Naive thymus-derived CD8-positive, alpha-beta T cell (primary cell): ENCODE data around the gene IRX5. TPM values are rescaled to one million over a fixed set of nuclear protein-coding genes. Genes with fewer than 3 reads are reported as not detected.
A peak's percentile ranks its signal among the peaks of the same experiment; 100 is the strongest.

ENCODE experiments used
- ATAC-seq, 2 donors: fragments of 150-1000 bp; cut with Tn5 transposase in 1 of 2; sonication (Bioruptor Pico), chemical (Tn5 transposase) in 1 of 2; 1 replicate in 1 of 2; 2 replicates in 1 of 2; pipeline ENCODE4 v1.10.0; 2021; ENCODE audit warnings: mild to moderate bottlenecking in 2 of 2, moderate library complexity in 2 of 2
- POLR2A ChIA-PET: fragments of 350-600 bp; sonication (Branson Sonifier 250); formaldehyde crosslinking; loops from one replicate; lab custom pipeline; 2021; ENCODE audit warnings: antibody characterized with exemption; lab: Charles Lee
- DNase-seq, 10 donors: peaks; one replicate each; pipeline versions ENCODE4 v3.0.0 to v3.0.0-alpha.2; 2020 to 2022
- H3K27ac Mint-ChIP-seq, 10 donors: one replicate each; pipeline ENCODE4 v1.8.0; 2020 to 2022; ENCODE audit warnings: mild to moderate bottlenecking in 10 of 10, mixed read lengths in 10 of 10, moderate library complexity in 4 of 10, inconsistent platforms in 1 of 10
- H3K27me3 Mint-ChIP-seq, 5 donors: one replicate each; pipeline ENCODE4 v1.8.0; 2021 to 2022; ENCODE audit warnings: mixed read lengths in 5 of 5
- H3K36me3 Mint-ChIP-seq, 3 donors: one replicate each; pipeline ENCODE4 v1.8.0; 2020 to 2022; ENCODE audit warnings: mixed read lengths in 3 of 3, mild to moderate bottlenecking in 2 of 3, inconsistent platforms in 1 of 3
- H3K4me1 Mint-ChIP-seq, 4 donors: one replicate each; pipeline ENCODE4 v1.8.0; 2021 to 2022; ENCODE audit warnings: mixed read lengths in 4 of 4
- H3K4me3 Mint-ChIP-seq, 10 donors: one replicate each; pipeline ENCODE4 v1.8.0; 2020 to 2022; ENCODE audit warnings: mild to moderate bottlenecking in 10 of 10, mixed read lengths in 10 of 10, moderate library complexity in 6 of 10, inconsistent platforms in 1 of 10
- H3K9me3 Mint-ChIP-seq, 9 donors: one replicate each; pipeline ENCODE4 v1.8.0; 2020 to 2022; ENCODE audit warnings: mixed read lengths in 9 of 9, mild to moderate bottlenecking in 3 of 9, inconsistent platforms in 1 of 9, moderate library complexity in 1 of 9
- polyA plus RNA-seq, 3 donors: library from polyadenylated mRNA; unstranded; fragments of 300-500 nt; fragmentation: Illumina TruSeq; gene quantifications; one replicate each; pipeline ENCODE4 v1.2.3, GENCODE V29; 2021
- total RNA-seq, 8 experiments: library from RNA in 2 of 8; stranded (reverse) in 2 of 8; gene quantifications; one replicate each; pipeline ENCODE4 v1.2.3 and lab custom pipeline; 2021 to 2026

The IRX5 gene
- total and polyA plus RNA-seq, 5 experiments from 2014 or later = not detected

GRCh38 chr16:54921206-54921824, 9.3 kb upstream of the IRX5 start:
- H3K4me1 Mint-ChIP-seq = no peaks in the 10 kb centered on the region
- DNase-seq = no peak
- H3K27me3 Mint-ChIP-seq = peaks cover 11 to 36% (median 29%) of the 10 kb centered on the region in 5 donors
- ATAC-seq = no peak
- no peak overlapping the region for H3K4me3 Mint-ChIP-seq
- no peaks in the 10 kb centered on the region for H3K36me3 Mint-ChIP-seq
- H3K27ac Mint-ChIP-seq = no peak overlapping the region
- peaks cover 0 to 2% (median 0%) of the 10 kb centered on the region in 9 donors for H3K9me3 Mint-ChIP-seq
- POLR2A ChIA-PET = no interaction called here

- Mint-ChIP-seq H3K4me3 (no peak overlapping the region), H3K9me3 (peaks cover 0 to 15% (median 3%) of the 10 kb centered on the region in 9 donors), H3K27ac (no peak overlapping the region), H3K4me1 (peaks cover 0 to 11% (median 6%) of the 10 kb centered on the region in 4 donors), H3K27me3 (peaks cover 27 to 50% (median 42%) of the 10 kb centered on the region in 5 donors), H3K36me3 (peaks cover 0 to 7% (median 0%) of the 10 kb centered on the region in 3 donors)
- DNase-seq = no peak
- POLR2A ChIA-PET = no interaction called here
- ATAC-seq = no peak
These were observed 7.6 kb upstream of the IRX5 start for GRCh38 chr16:54923055-54923473.

- Mint-ChIP-seq H3K36me3 (peaks cover 0 to 8% (median 0%) of the 10 kb centered on the region in 3 donors), H3K4me1 (peaks cover 0 to 14% (median 9%) of the 10 kb centered on the region in 4 donors), H3K27ac (no peak overlapping the region), H3K4me3 (no peak overlapping the region), H3K27me3 (peaks cover 26 to 47% (median 42%) of the 10 kb centered on the region in 5 donors), H3K9me3 (peaks cover 0 to 15% (median 4%) of the 10 kb centered on the region in 9 donors)
- DNase-seq (no peak), ATAC-seq (no peak)
- POLR2A ChIA-PET = no interaction called here
These were observed 6.7 kb upstream of the IRX5 start for GRCh38 chr16:54923988-54924387.

DNA sequence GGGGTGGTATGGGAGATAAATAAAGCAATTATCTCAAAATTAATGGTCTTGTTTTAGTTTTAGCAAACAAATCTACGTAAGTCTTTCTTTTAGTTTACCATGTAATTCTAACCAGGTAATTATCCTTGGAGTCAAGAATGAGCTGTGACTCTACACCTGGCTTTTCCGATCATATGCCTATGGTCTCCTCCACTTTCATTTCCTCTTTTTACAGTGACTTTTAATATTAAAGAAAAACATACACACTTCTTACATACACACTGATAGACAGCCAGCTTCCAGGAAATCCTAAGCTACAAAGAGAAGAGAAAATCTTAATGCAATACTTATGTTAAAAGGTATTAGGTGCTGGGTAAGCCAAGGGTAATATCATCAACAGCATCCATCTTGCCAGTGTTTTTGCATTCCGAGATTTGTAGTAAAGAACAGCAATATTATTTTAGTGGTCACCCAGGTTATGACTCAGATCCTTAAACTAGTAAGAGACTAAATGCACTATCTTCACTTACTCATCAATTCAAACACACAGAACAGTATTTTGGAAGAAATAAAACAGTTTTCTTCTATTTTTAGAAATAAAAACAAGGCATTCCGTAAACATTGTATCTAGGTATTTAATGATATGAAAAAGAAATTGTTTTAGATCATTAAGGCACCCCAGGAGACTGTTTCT, 4.4 kb upstream of the IRX5 start:
- peaks cover 39 to 64% (median 47%) of the 10 kb centered on the region in 5 donors for H3K27me3 Mint-ChIP-seq
- H3K4me1 Mint-ChIP-seq = peaks cover 8 to 29% (median 22%) of the 10 kb centered on the region in 4 donors
- ATAC-seq (no peak), DNase-seq (no peak)
- H3K36me3 Mint-ChIP-seq = peaks cover 0 to 14% (median 0%) of the 10 kb centered on the region in 3 donors
- no peak overlapping the region for H3K27ac Mint-ChIP-seq
- H3K9me3 Mint-ChIP-seq = peaks cover 0 to 15% (median 4%) of the 10 kb centered on the region in 9 donors
- peak overlapping the region in 1 of 10 donors; percentile 2 for H3K4me3 Mint-ChIP-seq
- POLR2A ChIA-PET = no interaction called here

GRCh38 chr16:54927125-54928015, 3.3 kb upstream of the IRX5 start:
- POLR2A ChIA-PET = no interaction called here
- Mint-ChIP-seq H3K27me3 (peaks cover 42 to 74% (median 49%) of the 10 kb centered on the region in 5 donors), H3K36me3 (peaks cover 0 to 18% (median 0%) of the 10 kb centered on the region in 3 donors), H3K4me1 (peaks cover 8 to 33% (median 27%) of the 10 kb centered on the region in 4 donors), H3K9me3 (peaks cover 0 to 15% (median 4%) of the 10 kb centered on the region in 9 donors), H3K27ac (no peak overlapping the region), H3K4me3 (peak overlapping the region; percentile 59 to 89 (median 86))
- ATAC-seq (no peak), DNase-seq (no peak)

- Mint-ChIP-seq H3K9me3 (peaks cover 0 to 15% (median 4%) of the 10 kb centered on the region in 9 donors), H3K4me3 (peak overlapping the region; percentile 59 to 89 (median 86)), H3K4me1 (peaks cover 10 to 36% (median 32%) of the 10 kb centered on the region in 4 donors), H3K27me3 (peaks cover 45 to 80% (median 52%) of the 10 kb centered on the region in 5 donors), H3K36me3 (peaks cover 0 to 21% (median 0%) of the 10 kb centered on the region in 3 donors), H3K27ac (peak overlapping the region in 4 of 10 donors; percentile 65 to 92 (median 80))
- DNase-seq (peak in 2 of 10 donors; percentile 16 to 24), ATAC-seq (no peak)
- POLR2A ChIA-PET = no interaction called here
These were observed 2.7 kb upstream of the IRX5 start for GRCh38 chr16:54928016-54928356.

- DNase-seq = peak in 4 of 10 donors; percentile 20 to 41 (median 26)
- POLR2A ChIA-PET = no interaction called here
- peaks cover 0 to 21% (median 0%) of the 10 kb centered on the region in 3 donors for H3K36me3 Mint-ChIP-seq
- ATAC-seq = peak; percentile 32 to 48
- peaks cover 42 to 78% (median 53%) of the 10 kb centered on the region in 5 donors for H3K27me3 Mint-ChIP-seq
- peak overlapping the region in 5 of 10 donors; percentile 65 to 92 (median 82) for H3K27ac Mint-ChIP-seq
- H3K4me1 Mint-ChIP-seq = peaks cover 10 to 37% (median 32%) of the 10 kb centered on the region in 4 donors
- H3K9me3 Mint-ChIP-seq = peaks cover 0 to 15% (median 4%) of the 10 kb centered on the region in 9 donors
- H3K4me3 Mint-ChIP-seq = peak overlapping the region; percentile 76 to 97 (median 92)
These were observed 2.1 kb upstream of the IRX5 start for GRCh38 chr16:54928411-54929089.

DNA sequence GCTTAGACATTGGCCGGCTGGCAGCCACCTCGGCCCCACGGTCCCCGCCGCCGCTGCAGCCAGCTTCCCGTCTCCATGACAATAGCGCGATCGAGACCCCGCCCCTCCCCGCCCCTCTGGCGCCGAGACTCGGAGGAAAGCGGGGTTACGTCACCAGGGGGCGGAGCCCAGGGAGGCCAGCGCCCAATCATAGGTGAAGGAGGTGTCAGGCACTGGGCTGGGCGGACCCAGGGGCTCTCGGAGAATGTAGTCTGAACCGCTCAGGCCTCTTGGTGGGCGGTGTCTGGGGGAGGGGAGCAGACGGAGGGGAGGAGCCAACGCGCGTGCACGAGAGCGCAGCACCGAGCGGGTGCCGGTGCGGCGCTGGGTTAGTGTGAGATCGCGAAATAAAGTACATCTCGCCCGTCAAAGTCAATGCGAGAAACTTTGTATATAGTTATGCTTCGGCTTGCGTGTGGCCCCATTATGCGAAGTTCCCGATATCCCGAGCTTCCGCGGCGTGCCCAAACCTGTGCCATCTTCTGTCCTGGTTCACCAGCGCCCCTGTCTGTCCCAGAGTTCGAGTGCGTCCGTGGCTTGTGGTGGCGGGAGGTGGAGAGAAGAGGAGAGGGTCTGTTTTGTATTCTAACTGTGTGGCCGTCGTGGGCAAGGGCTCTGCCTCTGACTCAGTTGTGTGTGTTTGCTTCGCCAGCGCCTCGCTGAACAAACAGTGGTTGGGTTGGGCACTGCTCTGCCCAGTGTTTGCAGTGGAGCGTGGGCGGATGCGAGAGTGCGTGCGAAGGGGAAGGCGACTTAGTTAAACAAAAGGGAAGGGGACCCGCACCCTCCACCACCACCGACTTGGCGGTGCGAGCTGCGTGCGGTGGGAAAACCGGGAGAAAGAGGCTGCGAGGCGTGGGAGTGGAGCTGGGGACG, 1.3 kb upstream of the IRX5 start:
- Mint-ChIP-seq H3K4me1 (peaks cover 10 to 41% (median 34%) of the 10 kb centered on the region in 4 donors), H3K4me3 (peak overlapping the region; percentile 76 to 98 (median 96)), H3K27ac (peak overlapping the region in 8 of 10 donors; percentile 1 to 88 (median 73)), H3K9me3 (peaks cover 0 to 15% (median 5%) of the 10 kb centered on the region in 9 donors), H3K27me3 (peaks cover 44 to 81% (median 58%) of the 10 kb centered on the region in 5 donors), H3K36me3 (peaks cover 0 to 21% (median 0%) of the 10 kb centered on the region in 3 donors)
- POLR2A ChIA-PET = no interaction called here
- peak; percentile 90 to 96 for ATAC-seq
- peak; percentile 85 to 96 (median 90) for DNase-seq

DNA sequence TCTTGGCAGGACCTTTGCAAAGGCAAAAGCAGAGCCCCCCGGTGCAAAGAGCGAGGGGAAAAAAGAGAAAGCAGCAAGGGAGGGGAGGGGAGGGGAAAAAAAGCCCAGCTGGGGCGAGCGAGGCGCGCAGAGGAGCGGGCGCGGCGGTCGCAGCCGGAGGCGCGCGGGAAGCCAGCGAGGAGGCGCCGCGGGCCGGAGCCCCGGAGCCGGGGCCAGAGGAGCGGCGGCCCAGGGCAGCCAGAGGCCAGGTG, 129 bp downstream of the IRX5 start:
- peaks cover 0 to 15% (median 10%) of the 10 kb centered on the region in 9 donors for H3K9me3 Mint-ChIP-seq
- peaks cover 40 to 87% (median 61%) of the 10 kb centered on the region in 5 donors for H3K27me3 Mint-ChIP-seq
- DNase-seq (peak in 1 of 10 donors; percentile 30), ATAC-seq (no peak)
- POLR2A ChIA-PET = no interaction called here
- H3K36me3 Mint-ChIP-seq = peaks cover 0 to 21% (median 0%) of the 10 kb centered on the region in 3 donors
- H3K4me3 Mint-ChIP-seq = peak overlapping the region; percentile 31 to 97 (median 94)
- H3K4me1 Mint-ChIP-seq = peaks cover 12 to 44% (median 38%) of the 10 kb centered on the region in 4 donors
- H3K27ac Mint-ChIP-seq = no peak overlapping the region

GRCh38 chr16:54931120-54932014, 702 bp downstream of the IRX5 start:
- Mint-ChIP-seq H3K9me3 (peaks cover 0 to 14% (median 10%) of the 10 kb centered on the region in 9 donors), H3K27me3 (peaks cover 36 to 87% (median 63%) of the 10 kb centered on the region in 5 donors), H3K36me3 (peaks cover 0 to 21% (median 0%) of the 10 kb centered on the region in 3 donors), H3K4me1 (peaks cover 12 to 44% (median 39%) of the 10 kb centered on the region in 4 donors), H3K4me3 (peak overlapping the region; percentile 33 to 79 (median 64)), H3K27ac (no peak overlapping the region)
- ATAC-seq (peak in 1 of 2 donors; percentile 4), DNase-seq (peak in 1 of 10 donors; percentile 30)
- POLR2A ChIA-PET = no interaction called here
